K562 (cell line): ENCODE measurements around the gene HOXC12. TPM values are rescaled to one million over a fixed set of nuclear protein-coding genes. Genes with fewer than 3 reads are reported as not detected.
A peak's percentile ranks its signal among the peaks of the same experiment; 100 is the strongest.

Experiments
- EGR1 ChIP-seq: fragments of 450-650 bp; conservative IDR thresholded peaks from 2 replicates; pipeline ENCODE4 v1.6.1; 2017; ENCODE audit warnings: mild to moderate bottlenecking
- ETV5 ChIP-seq: sonication (generic); formaldehyde crosslinking; IDR thresholded peaks from 2 replicates; pipeline ENCODE4 v1.4.0; 2020; ENCODE audit warnings: low read depth, mild to moderate bottlenecking, missing genetic modification reagents
- FIP1L1 ChIP-seq: fragments of 200-400 bp; formaldehyde crosslinking; IDR thresholded peaks from 2 replicates; pipeline ENCODE4 v1.6.1; 2018; ENCODE audit warnings: mild to moderate bottlenecking, low read depth, low read length; ENCODE audit not compliant: poor library complexity, severe bottlenecking
- HDAC1 ChIP-seq, 2 experiments: fragments of 450-650 bp; IDR thresholded peaks; 2 replicates each; pipeline ENCODE4 v1.6.1; 2016 to 2017; ENCODE audit warnings: inconsistent platforms in 1 of 2, mild to moderate bottlenecking in 1 of 2, moderate library complexity in 1 of 2
- ILK ChIP-seq: fragments of 450-650 bp; IDR thresholded peaks from 2 replicates; pipeline ENCODE4 v1.6.1; 2016; ENCODE audit warnings: missing genetic modification characterization, low read depth, mild to moderate bottlenecking, missing compliant biosample characterization, moderate library complexity, borderline replicate concordance
- JUND ChIP-seq, 2 experiments: IDR thresholded peaks; 2 replicates in 1 of 2; 3 replicates in 1 of 2; pipeline ENCODE4 v1.6.1; 2011; ENCODE audit warnings: borderline replicate concordance in 2 of 2, low read depth in 2 of 2, low read length in 2 of 2, improper control_type of control experiment in 1 of 2, missing biosample characterization in 1 of 2, missing genetic modification characterization in 1 of 2, missing genetic modification reagents in 1 of 2
- PCBP1 ChIP-seq: fragments of 200-400 bp; formaldehyde crosslinking; IDR thresholded peaks from 2 replicates; pipeline ENCODE4 v1.6.1; 2018; ENCODE audit warnings: mild to moderate bottlenecking, low read depth, low read length; ENCODE audit not compliant: poor library complexity, severe bottlenecking
- RBM14 ChIP-seq: fragments of 200-400 bp; formaldehyde crosslinking; IDR thresholded peaks from 2 replicates; pipeline ENCODE4 v1.6.1; 2018; ENCODE audit warnings: low read depth, mild to moderate bottlenecking, low read length, moderate library complexity, borderline replicate concordance; ENCODE audit not compliant: insufficient read depth
- SMARCC2 ChIP-seq: fragments of 450-650 bp; IDR thresholded peaks from 2 replicates; pipeline ENCODE4 v1.6.1; 2017; ENCODE audit warnings: antibody characterized with exemption, moderate library complexity, mild to moderate bottlenecking, low read depth
- U2AF1 ChIP-seq: fragments of 200-400 bp; formaldehyde crosslinking; optimal IDR thresholded peaks from 2 replicates; pipeline ENCODE3; 2017; ENCODE audit warnings: mild to moderate bottlenecking, low read depth, low read length, moderate library complexity
- VEZF1 ChIP-seq: fragments of 200-800 bp; sonication (Bioruptor generic); IDR thresholded peaks from 2 replicates; pipeline ENCODE4 v1.6.1; 2017; ENCODE audit warnings: missing genetic modification characterization, missing compliant biosample characterization
- polyA plus RNA-seq, 8 experiments: library from polyadenylated mRNA; depleted of rRNA in 4 of 8; stranded (reverse) in 5 of 8; unstranded in 3 of 8; fragments of >200 nt; fragmentation: Nextera tagmentation in 2 of 8; fragmentation: Illumina TruSeq in 1 of 8; extraction: Ambion mirVana in 2 of 8; extraction: Trizol in 1 of 8; gene quantifications; 2 replicates each; pipeline versions ENCODE4 v1.2.1 to v1.2.3, GENCODE V29; 2011 to 2014; ENCODE audit warnings: inconsistent platforms in 1 of 8, missing spikeins in 1 of 8
- total RNA-seq, 7 experiments: library from RNA; depleted of rRNA in 6 of 7; stranded (reverse); fragments of >200 nt in 6 of 7; fragmentation: Illumina TruSeq in 2 of 7; extraction: Trizol in 2 of 7; gene quantifications; 2 replicates each; pipeline versions ENCODE4 v1.2.1 to v1.2.3, GENCODE V29; 2011 to 2021; ENCODE audit warnings: low replicate concordance in 1 of 7
- TF ChIP-seq, protein P1 (sequence below), 2 experiments: fragments of 450-650 bp; IDR thresholded peaks; 2 replicates each; pipeline ENCODE4 v1.6.1; 2018; ENCODE audit warnings: mild to moderate bottlenecking in 2 of 2, low read depth in 1 of 2; ENCODE audit not compliant: partially characterized antibody in 2 of 2

Gene HOXC12
- total and polyA plus RNA-seq, 9 of the 15 experiments (the other 6 are each of a cell fraction or from before 2014, with no cell fraction given), result 0.04 to 0.36 (median 0.11) TPM; not detected in 1

GRCh38 chr12:53994264-53995001 is 39.7 kb downstream of the HOXC12 start (continued):
- TF ChIP-seq, protein P1, sequence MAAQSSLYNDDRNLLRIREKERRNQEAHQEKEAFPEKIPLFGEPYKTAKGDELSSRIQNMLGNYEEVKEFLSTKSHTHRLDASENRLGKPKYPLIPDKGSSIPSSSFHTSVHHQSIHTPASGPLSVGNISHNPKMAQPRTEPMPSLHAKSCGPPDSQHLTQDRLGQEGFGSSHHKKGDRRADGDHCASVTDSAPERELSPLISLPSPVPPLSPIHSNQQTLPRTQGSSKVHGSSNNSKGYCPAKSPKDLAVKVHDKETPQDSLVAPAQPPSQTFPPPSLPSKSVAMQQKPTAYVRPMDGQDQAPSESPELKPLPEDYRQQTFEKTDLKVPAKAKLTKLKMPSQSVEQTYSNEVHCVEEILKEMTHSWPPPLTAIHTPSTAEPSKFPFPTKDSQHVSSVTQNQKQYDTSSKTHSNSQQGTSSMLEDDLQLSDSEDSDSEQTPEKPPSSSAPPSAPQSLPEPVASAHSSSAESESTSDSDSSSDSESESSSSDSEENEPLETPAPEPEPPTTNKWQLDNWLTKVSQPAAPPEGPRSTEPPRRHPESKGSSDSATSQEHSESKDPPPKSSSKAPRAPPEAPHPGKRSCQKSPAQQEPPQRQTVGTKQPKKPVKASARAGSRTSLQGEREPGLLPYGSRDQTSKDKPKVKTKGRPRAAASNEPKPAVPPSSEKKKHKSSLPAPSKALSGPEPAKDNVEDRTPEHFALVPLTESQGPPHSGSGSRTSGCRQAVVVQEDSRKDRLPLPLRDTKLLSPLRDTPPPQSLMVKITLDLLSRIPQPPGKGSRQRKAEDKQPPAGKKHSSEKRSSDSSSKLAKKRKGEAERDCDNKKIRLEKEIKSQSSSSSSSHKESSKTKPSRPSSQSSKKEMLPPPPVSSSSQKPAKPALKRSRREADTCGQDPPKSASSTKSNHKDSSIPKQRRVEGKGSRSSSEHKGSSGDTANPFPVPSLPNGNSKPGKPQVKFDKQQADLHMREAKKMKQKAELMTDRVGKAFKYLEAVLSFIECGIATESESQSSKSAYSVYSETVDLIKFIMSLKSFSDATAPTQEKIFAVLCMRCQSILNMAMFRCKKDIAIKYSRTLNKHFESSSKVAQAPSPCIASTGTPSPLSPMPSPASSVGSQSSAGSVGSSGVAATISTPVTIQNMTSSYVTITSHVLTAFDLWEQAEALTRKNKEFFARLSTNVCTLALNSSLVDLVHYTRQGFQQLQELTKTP (IDR thresholded peaks at IDR 0.05; ENCODE audit: low read depth in 1 of 2, partially characterized antibody in 2 of 2), result peak in 1 of 2 experiments; percentile 70
- no peak for TF ChIP-seq ILK (tag)
- TF ChIP-seq JUND (IDR thresholded peaks at IDR 0.05; ENCODE audit: borderline replicate concordance, low read depth, low read length), result no peak
- TF ChIP-seq JUND (tag; IDR thresholded peaks at IDR 0.05; ENCODE audit: borderline replicate concordance, low read depth, low read length), result peak; percentile 25; the same call in 1 of the 3 replicates
- TF ChIP-seq SMARCC2, result no peak
- TF ChIP-seq VEZF1 (CRISPR knock-in tag), result peak; percentile 87
- peak; percentile 21 for TF ChIP-seq U2AF1
- TF ChIP-seq ETV5 (CRISPR knock-in tag), result 0 out of 2 replicates have a peak, but pooled peaks have one; percentile 37
- peak in 1 of 2 experiments; percentile 35; a peak in 2 of 4 replicates for TF ChIP-seq HDAC1 (IDR thresholded peaks at IDR 0.05)
- TF ChIP-seq EGR1, result peak; percentile 63
- TF ChIP-seq RBM14, result no peak
- TF ChIP-seq PCBP1, result peak; percentile 44
- TF ChIP-seq FIP1L1, result peak; percentile 73
